Ammon's horn (tissue), 1 donor: ENCODE results near the gene CLDN6.

ENCODE experiments used
- DNase-seq: peaks from one replicate; pipeline ENCODE4 v3.0.0-alpha.2; 2016; ENCODE audit warnings: low spot score

CLDN6 gene

DNA sequence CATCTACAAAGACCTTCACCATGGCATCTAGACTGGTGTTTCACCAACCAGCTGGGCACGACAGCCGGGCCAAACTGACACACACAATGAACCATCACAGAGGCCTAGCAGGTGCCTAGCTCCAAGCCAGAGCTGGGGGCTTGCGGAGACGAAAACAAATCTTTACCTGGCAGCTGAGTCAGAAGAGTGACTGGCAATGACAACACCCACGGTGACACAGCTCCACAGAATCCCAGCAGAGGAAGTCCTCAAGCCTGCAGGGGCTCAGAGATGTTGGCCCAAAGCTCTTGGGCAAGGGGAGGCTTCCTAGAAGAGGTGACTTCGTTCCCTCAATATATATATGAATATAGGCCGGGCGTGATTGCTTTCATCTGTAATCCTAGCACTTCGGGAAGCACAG is 33.5 kb upstream of the CLDN6 start:
- DNase-seq: no peak

DNA sequence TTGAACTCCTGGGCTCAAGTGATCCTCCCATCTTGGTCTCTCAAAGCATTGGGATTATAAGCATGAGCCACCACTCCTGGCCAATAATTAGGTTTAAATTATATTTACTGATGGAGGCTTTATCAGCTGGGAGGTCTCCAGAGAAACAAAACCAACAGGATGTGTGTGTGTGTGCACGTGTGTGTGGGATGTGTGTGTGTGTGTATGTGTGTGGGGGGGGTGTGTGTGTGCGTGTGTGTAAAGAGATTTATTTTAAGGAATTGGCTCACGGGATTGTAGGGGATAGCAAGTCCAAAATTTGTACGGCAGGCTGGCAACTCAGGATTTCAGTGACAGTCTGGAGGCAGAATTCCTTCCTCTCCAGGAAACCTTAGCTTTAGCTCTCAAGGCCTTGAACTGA is 33.0 kb upstream of the CLDN6 start:
- no peak for DNase-seq

- no peak for DNase-seq
These were observed 32.5 kb upstream of the CLDN6 start for GRCh38 chr16:3050487-3050886.

DNA sequence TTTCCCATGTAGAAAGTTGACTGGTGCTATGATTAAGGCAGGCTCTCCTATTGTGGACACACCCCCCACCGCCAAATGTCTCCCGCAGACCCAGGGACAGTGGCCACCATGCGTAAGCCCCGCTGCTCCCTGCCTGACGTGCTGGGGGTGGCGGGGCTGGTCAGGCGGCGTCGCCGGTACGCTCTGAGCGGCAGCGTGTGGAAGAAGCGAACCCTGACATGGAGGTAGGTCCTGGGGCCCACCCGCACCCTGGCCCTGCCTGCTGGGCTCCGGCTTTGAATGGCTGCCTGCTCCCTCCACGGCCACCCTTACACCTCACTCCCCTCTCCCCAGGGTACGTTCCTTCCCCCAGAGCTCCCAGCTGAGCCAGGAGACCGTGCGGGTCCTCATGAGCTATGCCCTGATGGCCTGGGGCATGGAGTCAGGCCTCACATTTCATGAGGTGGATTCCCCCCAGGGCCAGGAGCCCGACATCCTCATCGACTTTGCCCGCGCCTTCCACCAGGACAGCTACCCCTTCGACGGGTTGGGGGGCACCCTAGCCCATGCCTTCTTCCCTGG is 32.0 kb upstream of the CLDN6 start:
- no peak for DNase-seq

DNA sequence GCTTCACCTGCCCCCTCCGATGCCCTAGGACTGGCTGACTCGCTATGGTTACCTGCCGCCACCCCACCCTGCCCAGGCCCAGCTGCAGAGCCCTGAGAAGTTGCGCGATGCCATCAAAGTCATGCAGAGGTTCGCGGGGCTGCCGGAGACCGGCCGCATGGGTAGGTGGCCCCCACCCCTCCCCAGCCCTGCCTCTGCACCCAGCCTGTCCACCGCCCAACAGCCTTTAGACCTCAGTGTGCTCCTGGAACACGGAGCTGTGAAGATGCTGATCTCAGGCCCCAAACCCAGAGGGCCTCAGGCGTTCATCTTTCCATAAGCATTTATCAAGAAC is 29.4 kb upstream of the CLDN6 start:
- DNase-seq: no peak

GRCh38 chr16:3046641-3047386 is 28.8 kb upstream of the CLDN6 start:
- DNase-seq: no peak

- DNase-seq: no peak
These were observed 28.0 kb upstream of the CLDN6 start, which contains the start of gene MMP25 for GRCh38 chr16:3045758-3046640. TSS of gene MMP25 (plus strand) at chr16:3046561. CDS start at chr16:3046918, 357 bp downstream.

- no peak for DNase-seq
These were observed 26.7 kb upstream of the CLDN6 start for GRCh38 chr16:3044708-3045107.

GRCh38 chr16:3042376-3042775 is 24.4 kb upstream of the CLDN6 start:
- DNase-seq: no peak

DNA sequence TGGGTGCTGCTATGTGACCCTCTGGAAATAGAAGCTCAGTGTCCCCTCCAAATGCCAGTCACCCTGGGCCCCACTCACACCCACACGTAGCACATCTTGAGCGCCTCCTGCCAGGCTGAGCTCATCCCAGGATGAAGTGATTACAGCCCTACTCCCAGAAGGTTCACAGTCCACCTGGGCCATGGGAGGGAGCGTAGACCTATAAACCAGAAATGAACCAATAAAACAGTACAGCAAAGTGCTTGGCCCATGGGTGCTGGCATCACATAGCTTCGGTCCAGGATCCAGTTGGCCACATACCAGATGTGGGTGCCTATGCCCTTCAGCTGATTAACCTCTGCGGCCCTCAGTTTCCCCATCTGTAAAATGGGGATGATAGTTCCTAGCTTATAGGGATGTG is 20.9 kb upstream of the CLDN6 start:
- DNase-seq: no peak

DNA sequence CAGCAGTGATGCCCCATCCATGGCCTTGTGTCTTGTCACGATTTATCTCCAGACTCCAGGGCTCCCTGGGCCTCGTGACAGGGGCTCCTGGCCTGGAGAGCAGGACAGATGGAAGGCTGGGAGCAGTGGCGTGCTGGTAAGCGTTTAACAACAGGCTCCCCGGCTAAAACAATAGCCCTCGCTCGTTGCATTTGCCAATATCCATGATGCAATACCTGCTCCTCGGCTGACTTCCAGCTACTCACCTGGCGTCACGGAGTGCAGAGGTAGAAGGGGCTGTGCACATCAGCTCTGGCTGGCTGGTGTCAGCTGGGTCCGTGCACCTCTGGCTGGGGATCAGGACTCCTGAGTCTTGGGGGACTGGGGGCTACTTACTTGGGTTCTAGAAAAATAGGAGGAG is 20.3 kb upstream of the CLDN6 start:
- no peak for DNase-seq

DNA sequence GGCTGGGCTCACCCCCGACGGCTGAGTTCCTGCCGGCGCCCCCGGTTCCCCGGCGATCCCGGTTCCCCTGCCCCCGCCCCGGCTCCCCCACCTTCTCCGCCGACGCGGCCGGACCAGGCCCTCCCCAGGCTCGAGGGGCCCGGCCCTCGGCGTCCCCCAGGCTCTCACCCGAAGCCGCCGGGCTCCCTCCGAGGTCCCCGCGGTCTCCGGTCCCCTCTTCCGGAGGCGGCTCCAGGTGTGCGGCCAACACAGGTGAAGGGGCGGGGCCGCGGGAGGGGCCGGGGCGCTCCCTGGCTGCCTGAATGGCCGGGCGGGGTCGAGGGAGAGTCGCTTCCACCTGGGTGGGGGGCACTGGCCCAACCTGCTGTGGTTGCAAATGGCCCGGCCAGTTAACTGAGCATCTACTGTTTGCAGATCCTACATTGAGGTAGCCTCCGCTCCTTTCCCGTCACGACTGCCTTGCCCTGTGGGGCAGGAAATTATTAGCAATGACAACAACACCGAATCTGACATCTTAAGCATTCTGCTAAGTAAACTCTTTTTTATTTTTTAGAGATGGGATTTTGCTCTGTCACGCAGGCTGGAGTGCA is 18.8 kb upstream of the CLDN6 start, which contains the start of gene BICDL2:
Gene BICDL2, minus strand, starts transcription at position 219 of the 590 bp plus-strand sequence. CDS start 1,448 bp downstream, outside the sequence.
- no peak for DNase-seq

DNA sequence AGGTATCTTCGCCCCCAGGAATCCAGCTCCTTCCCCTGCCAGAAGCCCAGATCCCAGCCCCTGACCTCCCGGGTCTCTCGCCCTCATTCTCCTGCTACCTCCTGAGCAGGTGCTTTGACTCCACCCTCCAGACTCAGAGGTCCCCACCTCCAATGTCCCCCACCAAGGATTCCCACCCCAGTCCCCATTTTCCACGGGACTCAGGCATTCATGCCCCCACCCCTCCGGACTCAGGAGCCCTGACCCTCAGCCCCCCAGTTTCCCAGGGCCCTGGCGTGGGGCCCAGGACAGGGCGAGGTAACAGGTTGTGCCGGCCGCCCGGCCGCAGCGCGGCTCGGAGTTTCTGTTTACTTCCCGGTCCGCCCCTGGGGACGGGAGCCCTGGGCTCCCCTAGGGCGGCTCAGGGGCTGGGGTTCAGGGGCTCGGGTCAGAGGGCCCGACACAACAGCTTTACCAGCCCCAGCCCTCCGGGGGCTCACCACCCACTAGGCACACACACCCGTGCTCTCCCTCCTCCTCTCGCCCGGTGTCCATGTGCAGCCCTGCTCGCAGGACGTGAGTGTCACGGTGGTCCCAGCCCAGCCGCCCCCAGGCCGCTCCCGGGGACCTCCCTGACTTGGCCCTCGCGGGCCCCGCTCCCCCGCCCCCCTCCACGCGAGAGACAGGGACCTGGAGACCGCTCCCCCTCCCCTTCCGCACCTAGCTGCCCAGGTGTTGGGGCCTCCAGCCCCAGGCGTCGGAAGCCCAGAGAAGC is 18.2 kb upstream of the CLDN6 start:
- no peak for DNase-seq

DNA sequence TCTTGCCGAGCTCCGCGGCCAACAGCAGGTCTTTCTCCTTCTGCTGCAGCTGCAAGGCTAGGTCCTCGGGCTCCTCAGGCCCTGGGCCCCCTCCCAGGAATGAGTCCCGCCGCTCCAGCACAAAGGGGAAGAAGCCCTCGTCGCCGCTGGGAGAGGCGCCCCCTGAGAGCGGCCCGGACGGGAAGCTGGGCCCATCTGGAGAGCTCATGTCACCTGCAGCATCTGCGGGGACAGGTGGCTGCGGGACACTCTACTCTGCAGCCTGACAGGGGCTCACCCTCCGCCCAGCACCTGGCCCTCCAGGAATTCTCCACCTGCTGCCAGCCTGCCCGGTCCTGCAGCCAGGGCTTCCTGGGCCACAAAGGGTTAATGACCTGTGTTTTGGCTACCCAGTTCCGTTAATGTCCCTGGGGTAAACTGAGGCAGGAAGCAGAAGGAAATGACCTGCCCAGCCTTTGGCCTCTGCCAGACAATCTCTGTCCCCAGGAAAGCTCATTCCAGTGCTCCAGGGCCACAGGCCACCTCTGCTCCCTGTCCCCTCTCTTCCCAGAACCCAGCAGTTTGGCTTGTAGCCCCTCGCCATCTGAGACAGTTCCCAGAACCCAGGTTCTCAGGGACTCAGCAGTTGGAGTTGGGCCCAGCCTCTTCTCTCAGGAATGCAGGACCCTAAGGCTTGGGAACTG is 17.4 kb upstream of the CLDN6 start:
- no peak for DNase-seq

- DNase-seq: no peak
These were observed 14.6 kb upstream of the CLDN6 start for GRCh38 chr16:3032624-3033023.

DNA sequence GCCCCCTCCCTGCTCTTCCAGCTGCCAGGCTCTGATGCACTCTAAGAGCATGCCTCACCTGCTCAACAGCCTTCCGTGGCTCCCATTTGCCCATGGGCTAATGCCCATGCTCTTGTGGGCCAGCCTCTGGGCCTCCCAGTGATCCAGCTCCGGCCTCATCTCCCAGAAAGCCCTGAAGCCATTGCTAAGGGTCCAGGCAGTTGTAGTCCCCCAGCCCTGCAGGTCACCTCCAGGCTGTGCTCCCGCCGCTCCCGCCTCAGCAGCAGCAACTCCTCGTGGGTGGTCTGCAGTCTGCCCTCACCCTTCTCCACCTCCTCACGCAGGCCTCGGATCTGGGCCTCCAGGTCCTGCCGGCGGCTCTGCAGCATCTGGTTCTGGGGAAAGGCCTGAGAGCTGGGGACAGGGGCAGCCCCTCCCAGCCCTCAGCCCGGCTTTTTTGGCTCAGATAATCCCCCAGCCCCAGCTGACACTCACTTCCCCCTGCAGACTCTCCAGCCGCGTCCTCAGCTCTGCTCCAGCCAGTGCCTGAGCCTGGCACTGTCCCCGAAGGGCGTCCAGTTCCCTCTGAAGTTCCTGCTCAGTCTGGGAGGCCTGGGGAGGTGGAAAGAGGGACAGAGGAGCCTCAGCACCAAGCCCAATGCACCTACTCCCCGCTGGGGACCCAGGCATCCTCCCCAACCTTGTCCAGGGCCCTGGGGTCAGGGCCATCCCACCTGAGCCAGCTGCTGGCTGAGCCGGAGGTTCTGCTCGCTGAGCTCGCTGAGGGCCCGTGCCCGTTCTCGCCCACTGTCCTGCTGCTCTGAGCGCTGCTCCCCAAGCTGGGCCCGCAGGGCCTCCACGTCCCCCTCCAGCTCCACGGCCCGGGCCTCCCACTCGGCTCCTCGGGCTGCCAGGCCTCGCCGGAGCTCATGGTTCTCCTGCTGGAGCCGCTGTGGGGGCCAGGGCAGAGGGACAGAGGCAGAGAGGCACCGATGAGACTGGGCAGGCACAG is 12.5 kb upstream of the CLDN6 start:
- no peak for DNase-seq

DNA sequence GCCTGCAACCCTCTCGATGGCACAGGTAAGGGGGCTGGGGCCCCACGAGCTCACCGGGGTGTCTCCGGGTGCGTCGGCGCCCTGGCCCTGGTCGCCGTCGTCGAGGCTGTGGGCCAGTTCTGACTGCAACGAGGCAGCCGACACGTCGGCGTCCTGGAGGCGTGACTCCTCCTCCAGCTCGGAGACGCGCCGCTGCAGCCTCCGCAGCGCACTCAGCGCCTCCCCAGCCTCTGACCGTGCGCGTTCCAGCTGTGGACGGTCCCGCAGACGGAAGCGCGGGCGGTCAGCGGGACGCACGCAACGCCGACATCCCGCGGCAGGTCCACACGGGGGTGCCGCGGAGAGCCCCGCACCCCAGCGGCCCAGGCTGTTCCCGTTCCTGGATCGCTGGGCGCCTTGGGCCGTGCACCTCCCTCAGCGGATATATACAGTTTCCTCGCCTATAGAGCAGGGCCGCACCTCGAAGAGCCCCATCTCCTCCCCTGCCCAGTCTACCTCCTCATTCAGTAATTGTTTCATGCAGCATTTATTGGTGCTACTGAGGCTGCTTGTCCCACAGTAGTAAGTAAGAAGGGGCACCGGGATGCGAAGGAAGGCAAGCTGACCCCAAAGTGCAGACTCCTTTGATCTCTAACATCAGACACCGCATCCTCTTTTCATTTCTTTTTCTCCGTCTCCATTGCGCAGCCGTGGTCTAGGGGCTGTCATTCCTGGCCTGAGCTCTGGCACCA is 11.7 kb upstream of the CLDN6 start:
- no peak for DNase-seq

- DNase-seq: no peak
These were observed 10.8 kb upstream of the CLDN6 start for GRCh38 chr16:3028716-3029319.
